Thymus (tissue), 11 donors: ENCODE results near the gene ZNF530. TPM values are rescaled to one million over a fixed set of nuclear protein-coding genes. Genes with fewer than 3 reads are reported as not detected.

Experiments used
- DNase-seq, 9 donors: peaks; one replicate each; pipeline ENCODE4 v3.0.0-alpha.2; 2013; ENCODE audit warnings: low spot score in 9 of 9, low read depth in 6 of 9, missing footprints in 1 of 9
- H3K27ac ChIP-seq, 2 donors: one replicate each; pipeline ENCODE4 v1.5.1; 2013; ENCODE audit warnings: control low read depth in 1 of 2, low read depth in 1 of 2, low read length in 1 of 2, mild to moderate bottlenecking in 1 of 2, moderate library complexity in 1 of 2
- H3K27me3 ChIP-seq, 2 donors: one replicate each; pipeline ENCODE4 v1.5.1; 2013; ENCODE audit warnings: low read length in 1 of 2; ENCODE audit not compliant: control insufficient read depth in 2 of 2, insufficient read depth in 1 of 2
- H3K36me3 ChIP-seq, 2 donors: one replicate each; pipeline ENCODE4 v1.5.1; 2013; ENCODE audit warnings: low read length in 1 of 2, mild to moderate bottlenecking in 1 of 2, moderate library complexity in 1 of 2; ENCODE audit not compliant: control insufficient read depth in 2 of 2, insufficient read depth in 2 of 2
- H3K4me1 ChIP-seq, 2 donors: one replicate each; pipeline ENCODE4 v1.5.1; 2013; ENCODE audit warnings: low read length in 2 of 2; ENCODE audit not compliant: control insufficient read depth in 2 of 2, insufficient read depth in 2 of 2
- H3K4me3 ChIP-seq, 2 donors: one replicate each; pipeline ENCODE4 v1.5.1; 2013; ENCODE audit warnings: low read length in 2 of 2, control low read depth in 1 of 2, mild to moderate bottlenecking in 1 of 2
- H3K9me3 ChIP-seq, 2 donors: one replicate each; pipeline ENCODE4 v1.5.1; 2013; ENCODE audit warnings: low read length in 1 of 2, mild to moderate bottlenecking in 1 of 2; ENCODE audit not compliant: control insufficient read depth in 2 of 2, insufficient read depth in 1 of 2
- WGBS: extraction: QIAGEN DNeasy Blood & Tissue Kit; methylation state at CpG from one replicate; pipeline ENCODE4 v1.1.7; 2013; 5-methylcytosine and 5-hydroxymethylcytosine counted together
- polyA plus RNA-seq: library from polyadenylated mRNA; stranded (reverse); fragments of 200-250 nt; gene quantifications from one replicate; pipeline ENCODE4 v1.2.3, GENCODE V29; 2013
- total RNA-seq: library from RNA; stranded (reverse); fragments of 120-200 nt; gene quantifications from one replicate; pipeline ENCODE4 v1.2.4, GENCODE V29; 2013
- donor health status: healthy.

The ZNF530 gene
- total and polyA plus RNA-seq, 2 donors, result 3.9 to 6.2 TPM

DNA sequence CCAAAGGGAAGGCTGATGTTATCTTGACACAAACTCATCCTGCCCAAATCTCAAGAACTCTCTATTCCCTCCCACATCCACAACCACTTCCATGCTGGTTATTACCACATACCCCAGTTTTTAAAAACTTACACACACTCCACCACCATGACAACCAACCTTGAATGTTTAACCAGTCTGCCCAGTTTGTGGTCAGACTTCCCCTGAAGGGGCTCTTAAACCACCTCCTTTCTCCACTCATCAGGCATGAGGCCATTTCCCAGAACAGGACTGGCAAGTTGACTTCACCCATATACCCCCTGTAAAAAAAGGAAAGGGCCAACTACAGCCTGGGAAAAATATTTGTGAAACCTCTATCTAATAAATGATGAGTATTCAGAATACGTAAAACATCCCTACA is 56.7 kb downstream of the ZNF530 start:
- WGBS, result 96% methylated on average over 1 of the region's 1 CpG
- no peaks in the 10 kb centered on the region for H3K27me3 ChIP-seq
- H3K36me3 ChIP-seq, result no peaks in the 10 kb centered on the region
- H3K4me3 ChIP-seq, result no peak overlapping the region
- no peak overlapping the region for H3K27ac ChIP-seq
- peaks cover 0 to under 1% of the 10 kb centered on the region in 2 donors for H3K4me1 ChIP-seq
- DNase-seq, result no peak
- peaks cover 0 to 10% of the 10 kb centered on the region in 2 donors for H3K9me3 ChIP-seq

Other genes with a start within 250 kb of the ZNF530 start
- 10.7 TPM for gene ZNF304, start 248.6 kb upstream of the ZNF530 start, total RNA-seq
- gene ZNF304, start 248.6 kb upstream of the ZNF530 start, polyA plus RNA-seq, result 7.9 TPM
- 23.7 TPM for gene TRAPPC2B, start 236.3 kb upstream of the ZNF530 start, total RNA-seq
- gene TRAPPC2B, start 236.3 kb upstream of the ZNF530 start, polyA plus RNA-seq, result 42.2 TPM
- gene ZNF547, start 236.3 kb upstream of the ZNF530 start, total RNA-seq, result 4.3 TPM
- 7.2 TPM for gene ZNF547, start 236.3 kb upstream of the ZNF530 start, polyA plus RNA-seq
- 14.7 TPM for gene ZNF548, start 210.0 kb upstream of the ZNF530 start, total RNA-seq
- gene ZNF548, start 210.0 kb upstream of the ZNF530 start, polyA plus RNA-seq, result 26.4 TPM
- gene ZNF17, start 188.7 kb upstream of the ZNF530 start, total RNA-seq, result 10.4 TPM
- 5.3 TPM for gene ZNF17, start 188.7 kb upstream of the ZNF530 start, polyA plus RNA-seq
- 11.2 TPM for gene ZNF749, start 164.6 kb upstream of the ZNF530 start, total RNA-seq
- gene ZNF749, start 164.6 kb upstream of the ZNF530 start, polyA plus RNA-seq, result 8.5 TPM
- gene VN1R1, start 142.7 kb upstream of the ZNF530 start, total RNA-seq, result 0.42 TPM
- 0.48 TPM for gene VN1R1, start 142.7 kb upstream of the ZNF530 start, polyA plus RNA-seq
- 17.0 TPM for gene ZNF772, start 122.3 kb upstream of the ZNF530 start, total RNA-seq
- gene ZNF772, start 122.3 kb upstream of the ZNF530 start, polyA plus RNA-seq, result 3.6 TPM
- gene ZNF419, start 112.1 kb upstream of the ZNF530 start, total RNA-seq, result 10.7 TPM
- gene ZNF419, start 112.1 kb upstream of the ZNF530 start, polyA plus RNA-seq, result 12.2 TPM
- gene ZNF773, start 99.9 kb upstream of the ZNF530 start, total RNA-seq, result 9.6 TPM
- gene ZNF773, start 99.9 kb upstream of the ZNF530 start, polyA plus RNA-seq, result 7.0 TPM
- 7.0 TPM for gene ZNF549, start 72.5 kb upstream of the ZNF530 start, total RNA-seq
- 6.3 TPM for gene ZNF549, start 72.5 kb upstream of the ZNF530 start, polyA plus RNA-seq
- 11.8 TPM for gene ZNF550, start 40.0 kb upstream of the ZNF530 start, total RNA-seq
- 8.0 TPM for gene ZNF550, start 40.0 kb upstream of the ZNF530 start, polyA plus RNA-seq
- gene ZNF416, start 21.0 kb upstream of the ZNF530 start, total RNA-seq, result 7.1 TPM
- 4.4 TPM for gene ZNF416, start 21.0 kb upstream of the ZNF530 start, polyA plus RNA-seq
- gene ZIK1, start 15.7 kb upstream of the ZNF530 start, total RNA-seq, result 12.2 TPM
- gene ZIK1, start 15.7 kb upstream of the ZNF530 start, polyA plus RNA-seq, result 6.0 TPM
- gene ZNF134, start 14.4 kb downstream of the ZNF530 start, total RNA-seq, result 18.8 TPM
- gene ZNF134, start 14.4 kb downstream of the ZNF530 start, polyA plus RNA-seq, result 9.0 TPM
- gene ZNF211, start 33.3 kb downstream of the ZNF530 start, total RNA-seq, result 18.2 TPM
- gene ZNF211, start 33.3 kb downstream of the ZNF530 start, polyA plus RNA-seq, result 24.6 TPM
- 0.05 TPM for gene ZSCAN4, start 69.0 kb downstream of the ZNF530 start, total RNA-seq
- gene ZSCAN4, start 69.0 kb downstream of the ZNF530 start, polyA plus RNA-seq, result 0.96 TPM
- 11.1 TPM for gene ZNF551, start 82.1 kb downstream of the ZNF530 start, total RNA-seq
- 3.4 TPM for gene ZNF551, start 82.1 kb downstream of the ZNF530 start, polyA plus RNA-seq
- 10.5 TPM for gene ZNF154, start 109.3 kb downstream of the ZNF530 start, total RNA-seq
- 10.8 TPM for gene ZNF154, start 109.3 kb downstream of the ZNF530 start, polyA plus RNA-seq
- 21.9 TPM for gene ZNF671, start 127.7 kb downstream of the ZNF530 start, total RNA-seq
- gene ZNF671, start 127.7 kb downstream of the ZNF530 start, polyA plus RNA-seq, result 19.8 TPM
- gene ZNF776, start 146.9 kb downstream of the ZNF530 start, total RNA-seq, result 25.1 TPM
- 13.8 TPM for gene ZNF776, start 146.9 kb downstream of the ZNF530 start, polyA plus RNA-seq
- 26.9 TPM for gene ZNF586, start 169.8 kb downstream of the ZNF530 start, total RNA-seq
- gene ZNF586, start 169.8 kb downstream of the ZNF530 start, polyA plus RNA-seq, result 15.2 TPM
- gene ZNF552, start 215.0 kb downstream of the ZNF530 start, total RNA-seq, result 7.3 TPM
- gene ZNF552, start 215.0 kb downstream of the ZNF530 start, polyA plus RNA-seq, result 7.8 TPM
- 12.4 TPM for gene ZNF587B, start 230.4 kb downstream of the ZNF530 start, total RNA-seq
- 9.1 TPM for gene ZNF587B, start 230.4 kb downstream of the ZNF530 start, polyA plus RNA-seq
- 16.6 TPM for gene ZNF587, start 250.0 kb downstream of the ZNF530 start, total RNA-seq
- 25.4 TPM for gene ZNF587, start 250.0 kb downstream of the ZNF530 start, polyA plus RNA-seq